D721Med (cell line): Measurements from ENCODE around the gene WFIKKN2.

Experiments
- DNase-seq: peaks from one replicate; pipeline ENCODE4 v3.0.0; 2011; ENCODE audit warnings: low spot score; ENCODE audit not compliant: insufficient read length
- FAIRE-seq: peaks from 2 replicates; lab custom pipeline; 2011; peaks lifted over from hg19 to GRCh38; lab: Jason Lieb, UNC
- TF ChIP-seq, protein P1 (sequence below): IDR thresholded peaks from 2 replicates; pipeline ENCODE4 v1.5.1; 2012; ENCODE audit warnings: mild to moderate bottlenecking, control low read depth; ENCODE audit not compliant: insufficient read depth; ENCODE audit errors: missing control alignments

WFIKKN2 gene

DNA sequence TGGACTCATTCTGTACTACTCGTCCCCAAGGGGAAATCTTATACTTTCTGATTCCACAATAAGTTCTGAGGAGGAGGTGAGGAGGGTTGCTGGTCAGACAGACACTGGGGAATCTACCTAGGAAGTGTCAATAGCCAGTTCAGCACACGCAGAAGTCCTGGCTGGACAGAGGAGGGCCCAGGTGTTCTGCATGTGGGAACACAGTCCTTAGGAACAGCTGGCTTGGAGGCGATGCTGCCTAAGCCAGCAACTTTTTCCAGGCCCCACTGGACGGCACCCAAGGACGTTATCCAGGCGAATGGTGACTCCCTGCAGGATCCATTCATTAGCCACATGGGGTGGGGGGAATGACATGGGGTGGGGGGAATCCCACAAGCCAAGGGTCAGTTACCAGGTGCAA, 29.9 kb upstream of the WFIKKN2 start:
- TF ChIP-seq, protein P1, sequence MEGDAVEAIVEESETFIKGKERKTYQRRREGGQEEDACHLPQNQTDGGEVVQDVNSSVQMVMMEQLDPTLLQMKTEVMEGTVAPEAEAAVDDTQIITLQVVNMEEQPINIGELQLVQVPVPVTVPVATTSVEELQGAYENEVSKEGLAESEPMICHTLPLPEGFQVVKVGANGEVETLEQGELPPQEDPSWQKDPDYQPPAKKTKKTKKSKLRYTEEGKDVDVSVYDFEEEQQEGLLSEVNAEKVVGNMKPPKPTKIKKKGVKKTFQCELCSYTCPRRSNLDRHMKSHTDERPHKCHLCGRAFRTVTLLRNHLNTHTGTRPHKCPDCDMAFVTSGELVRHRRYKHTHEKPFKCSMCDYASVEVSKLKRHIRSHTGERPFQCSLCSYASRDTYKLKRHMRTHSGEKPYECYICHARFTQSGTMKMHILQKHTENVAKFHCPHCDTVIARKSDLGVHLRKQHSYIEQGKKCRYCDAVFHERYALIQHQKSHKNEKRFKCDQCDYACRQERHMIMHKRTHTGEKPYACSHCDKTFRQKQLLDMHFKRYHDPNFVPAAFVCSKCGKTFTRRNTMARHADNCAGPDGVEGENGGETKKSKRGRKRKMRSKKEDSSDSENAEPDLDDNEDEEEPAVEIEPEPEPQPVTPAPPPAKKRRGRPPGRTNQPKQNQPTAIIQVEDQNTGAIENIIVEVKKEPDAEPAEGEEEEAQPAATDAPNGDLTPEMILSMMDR, result no peak
- FAIRE-seq (no peak), DNase-seq (no peak)

DNA sequence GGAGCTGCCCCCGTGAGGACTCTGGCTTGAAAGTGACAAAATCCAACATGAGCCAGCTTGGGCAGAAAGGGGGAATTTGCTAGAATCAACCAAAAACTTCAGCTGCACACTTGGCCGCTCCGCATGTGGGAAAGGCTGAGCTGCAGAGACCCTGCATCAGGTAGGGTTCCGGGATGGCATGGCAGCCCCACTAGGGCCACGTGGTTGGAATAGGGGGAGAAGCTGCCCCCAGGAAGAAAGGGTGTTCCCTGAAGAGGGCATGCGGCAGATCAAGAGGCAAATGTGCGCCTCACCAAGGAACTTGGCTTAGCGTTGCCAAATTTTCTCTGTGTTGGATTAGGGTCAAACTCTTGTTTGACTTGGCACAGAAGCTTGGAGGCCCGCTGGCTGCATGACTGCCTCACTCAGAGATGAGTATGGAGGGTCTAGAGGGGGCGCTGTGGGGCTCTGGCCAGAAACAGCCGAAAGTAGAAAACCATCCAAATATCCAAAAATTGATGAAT, 29.2 kb upstream of the WFIKKN2 start:
- TF ChIP-seq, protein P1, result peak; percentile 20
- FAIRE-seq (no peak), DNase-seq (no peak)

DNA sequence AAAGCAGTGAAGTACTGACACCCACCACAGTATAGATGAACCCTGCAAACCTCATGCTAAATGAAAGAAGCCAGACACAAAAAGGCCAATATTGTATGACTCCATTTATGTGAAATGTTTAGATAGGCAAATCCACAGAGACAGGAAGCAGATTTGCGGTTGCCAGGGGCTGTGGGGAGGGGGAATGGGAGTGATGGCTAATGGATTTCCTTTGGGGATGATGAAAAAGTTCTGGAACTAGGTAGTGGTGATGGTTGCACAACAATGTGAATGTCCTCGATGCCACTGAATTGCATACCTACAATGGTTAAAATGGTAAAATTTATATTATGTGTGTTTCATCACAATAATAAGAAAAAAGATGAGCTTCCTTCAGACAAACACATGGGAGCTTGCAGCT, 28.4 kb upstream of the WFIKKN2 start:
- FAIRE-seq, result no peak
- DNase-seq, result no peak
- TF ChIP-seq, protein P1, result no peak

DNA sequence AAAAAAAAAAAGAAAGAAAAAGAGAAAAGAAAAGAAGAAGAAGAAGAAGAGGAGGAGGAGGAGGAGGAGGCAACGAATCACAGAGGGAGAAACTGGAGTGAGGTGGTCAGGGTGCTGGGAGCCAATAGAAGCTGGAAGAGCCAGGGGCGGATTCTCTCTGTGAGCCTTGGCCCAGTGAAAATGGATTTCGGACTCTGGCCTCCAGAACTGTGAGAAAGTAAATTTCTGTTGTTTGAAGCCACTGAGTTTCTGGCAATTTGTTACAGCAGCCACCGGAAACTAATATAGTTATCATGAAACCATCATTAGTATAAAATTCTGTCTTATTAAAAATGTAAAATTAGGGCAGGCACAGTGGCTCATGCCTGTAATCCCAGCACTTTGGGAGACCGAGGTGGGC, 27.7 kb upstream of the WFIKKN2 start:
- FAIRE-seq (no peak), DNase-seq (no peak)
- TF ChIP-seq, protein P1, result no peak

DNA sequence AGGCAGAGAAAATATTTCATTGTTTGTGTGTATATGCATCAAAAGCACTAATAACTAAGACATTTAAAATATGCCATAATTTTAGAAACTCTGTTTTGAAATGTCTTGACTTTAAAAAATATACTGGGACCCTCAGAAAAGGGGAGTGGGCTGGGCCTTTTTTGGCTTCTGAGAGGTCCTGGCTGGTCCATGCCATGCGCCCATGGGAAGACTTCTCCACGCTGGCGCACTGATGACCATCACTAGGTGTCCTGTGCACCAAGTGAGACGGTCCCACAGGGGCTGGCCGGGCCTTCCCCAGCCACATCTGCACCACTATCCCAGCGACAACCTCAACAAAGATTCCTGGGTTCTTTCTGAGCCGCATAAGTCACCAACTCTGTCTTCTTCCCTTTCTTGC, 27.0 kb upstream of the WFIKKN2 start:
- no peak for DNase-seq
- no peak for FAIRE-seq
- TF ChIP-seq, protein P1, result no peak

DNA sequence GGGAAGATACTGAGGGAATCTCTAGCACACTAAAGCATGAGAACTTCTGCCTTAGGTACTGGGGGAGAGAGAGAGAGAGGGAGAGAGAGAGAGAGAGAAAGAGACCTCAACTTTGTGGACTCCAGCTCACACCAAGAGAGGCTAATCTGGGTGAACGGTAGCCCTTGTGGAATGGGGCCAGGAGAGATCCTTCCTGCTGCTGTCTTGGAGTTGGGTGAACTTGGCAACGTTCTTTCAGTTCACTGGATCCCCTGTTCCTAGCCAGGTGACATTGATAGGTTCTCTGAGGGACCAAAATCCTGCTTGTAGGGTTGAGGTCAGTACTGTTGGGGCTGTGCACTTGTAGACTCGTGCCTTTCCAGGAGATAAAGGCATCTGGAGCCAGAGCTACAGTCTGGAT, 26.5 kb upstream of the WFIKKN2 start:
- DNase-seq (no peak), FAIRE-seq (no peak)
- TF ChIP-seq, protein P1, result no peak

DNA sequence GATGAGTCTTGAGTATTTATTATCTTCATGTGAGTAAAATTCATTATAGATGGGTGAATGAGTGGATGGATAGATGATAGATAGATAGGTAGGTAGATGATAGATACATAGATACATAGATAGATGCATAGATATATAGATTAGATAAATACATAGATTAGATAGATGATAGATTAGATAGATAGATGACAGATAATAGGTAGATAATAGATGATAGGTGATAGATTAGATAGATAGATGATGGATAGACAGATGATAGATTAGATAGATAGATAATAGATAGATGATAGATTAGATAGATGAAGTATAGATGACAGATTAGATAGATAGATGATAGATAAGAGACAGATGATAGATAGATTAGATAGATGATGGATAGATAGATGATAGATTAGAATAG, 21.8 kb upstream of the WFIKKN2 start:
- FAIRE-seq (no peak), DNase-seq (no peak)
- TF ChIP-seq, protein P1, result no peak
